Hepatocyte (in vitro differentiated cells): ENCODE results near the gene SH2D3C.

Source experiments
- EZH2 ChIP-seq: fragments of 200-600 bp; sonication (generic); IDR thresholded peaks from 2 replicates; pipeline ENCODE4 v1.6.1; 2016; ENCODE audit warnings: antibody characterized with exemption, mild to moderate bottlenecking, borderline replicate concordance
- EZH2phosphoT487 ChIP-seq: fragments of 200-600 bp; sonication (generic); IDR thresholded peaks from one replicate; pipeline ENCODE4 v1.6.1; 2018; ENCODE audit warnings: antibody characterized with exemption, mild to moderate bottlenecking, low read depth, moderate library complexity; ENCODE audit not compliant: unreplicated experiment, severe bottlenecking
- TF ChIP-seq, protein P1 (sequence below): fragments of 200-600 bp; sonication (generic); IDR thresholded peaks from 2 replicates; pipeline ENCODE4 v1.5.1; 2016; ENCODE audit warnings: antibody characterized with exemption, mild to moderate bottlenecking; ENCODE audit not compliant: poor library complexity

DNA sequence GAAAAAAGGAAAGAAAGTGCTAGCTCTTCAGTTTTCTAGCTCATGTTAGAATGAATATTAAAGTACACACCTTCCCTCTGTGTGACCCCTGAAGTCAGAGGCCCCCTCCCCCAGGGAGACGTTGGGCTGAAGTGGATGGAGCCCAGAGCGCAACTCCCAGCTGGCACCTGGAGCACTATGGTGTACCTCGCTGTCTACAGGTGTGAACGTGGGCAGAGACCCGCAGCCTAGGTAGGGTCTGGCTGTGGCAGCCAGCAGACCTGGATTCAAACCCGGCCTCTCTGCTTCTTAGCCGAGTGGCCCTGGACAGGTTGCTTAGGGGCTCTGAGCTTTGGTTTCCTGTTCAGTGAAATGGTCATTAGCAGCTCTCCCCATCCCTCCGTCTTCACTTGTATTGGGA lies 49.7 kb downstream of the SH2D3C start:
- TF ChIP-seq, protein P1, sequence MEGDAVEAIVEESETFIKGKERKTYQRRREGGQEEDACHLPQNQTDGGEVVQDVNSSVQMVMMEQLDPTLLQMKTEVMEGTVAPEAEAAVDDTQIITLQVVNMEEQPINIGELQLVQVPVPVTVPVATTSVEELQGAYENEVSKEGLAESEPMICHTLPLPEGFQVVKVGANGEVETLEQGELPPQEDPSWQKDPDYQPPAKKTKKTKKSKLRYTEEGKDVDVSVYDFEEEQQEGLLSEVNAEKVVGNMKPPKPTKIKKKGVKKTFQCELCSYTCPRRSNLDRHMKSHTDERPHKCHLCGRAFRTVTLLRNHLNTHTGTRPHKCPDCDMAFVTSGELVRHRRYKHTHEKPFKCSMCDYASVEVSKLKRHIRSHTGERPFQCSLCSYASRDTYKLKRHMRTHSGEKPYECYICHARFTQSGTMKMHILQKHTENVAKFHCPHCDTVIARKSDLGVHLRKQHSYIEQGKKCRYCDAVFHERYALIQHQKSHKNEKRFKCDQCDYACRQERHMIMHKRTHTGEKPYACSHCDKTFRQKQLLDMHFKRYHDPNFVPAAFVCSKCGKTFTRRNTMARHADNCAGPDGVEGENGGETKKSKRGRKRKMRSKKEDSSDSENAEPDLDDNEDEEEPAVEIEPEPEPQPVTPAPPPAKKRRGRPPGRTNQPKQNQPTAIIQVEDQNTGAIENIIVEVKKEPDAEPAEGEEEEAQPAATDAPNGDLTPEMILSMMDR = no peak
- TF ChIP-seq EZH2phosphoT487 (no peak), EZH2 (no peak)
